Endodermal cell (in vitro differentiated cells): ENCODE results near the gene PEA15. TPM values are rescaled to one million over a fixed set of nuclear protein-coding genes. Genes with fewer than 3 reads are reported as not detected.

ENCODE experiments used
- DNase-seq: peaks from one replicate; pipeline ENCODE4 v3.0.0-alpha.2; 2017
- H3K27ac ChIP-seq: 2 replicates; pipeline ENCODE4 v1.5.1; 2013; ENCODE audit warnings: mild to moderate bottlenecking, low read depth, low read length, moderate library complexity
- H3K27me3 ChIP-seq: 2 replicates; pipeline ENCODE4 v1.6.1; 2013; ENCODE audit warnings: mild to moderate bottlenecking, low read length, moderate library complexity; ENCODE audit not compliant: insufficient read depth, control insufficient read depth, poor library complexity, severe bottlenecking
- H3K36me3 ChIP-seq: 2 replicates; pipeline ENCODE4 v1.7.0; 2013; ENCODE audit warnings: mild to moderate bottlenecking, low read length, moderate library complexity; ENCODE audit not compliant: control insufficient read depth, insufficient read depth
- H3K4me1 ChIP-seq: one replicate; pipeline ENCODE4 v1.7.0; 2013; ENCODE audit warnings: low read length; ENCODE audit not compliant: control insufficient read depth, insufficient read depth
- H3K4me3 ChIP-seq: 2 replicates; pipeline ENCODE4 v1.5.1; 2013; ENCODE audit warnings: mild to moderate bottlenecking, low read length, moderate library complexity
- H3K9ac ChIP-seq: 2 replicates; pipeline ENCODE4 v1.6.1; 2013; ENCODE audit warnings: mild to moderate bottlenecking, low read length, moderate library complexity; ENCODE audit not compliant: poor library complexity, severe bottlenecking; ENCODE audit errors: extremely low read depth
- H3K9me3 ChIP-seq: 2 replicates; pipeline ENCODE4 v1.6.1; 2013; ENCODE audit warnings: mild to moderate bottlenecking, low read length, moderate library complexity; ENCODE audit not compliant: control insufficient read depth
- H3K27ac Mint-ChIP-seq: 2 replicates; pipeline ENCODE4 v1.8.0; 2020; ENCODE audit warnings: mixed read lengths
- H3K27me3 Mint-ChIP-seq: 2 replicates; pipeline ENCODE4 v1.8.0; 2021; ENCODE audit warnings: mild to moderate bottlenecking, mixed read lengths; ENCODE audit not compliant: insufficient read depth
- H3K36me3 Mint-ChIP-seq: 2 replicates; pipeline ENCODE4 v1.8.0; 2020; ENCODE audit warnings: low read depth, mixed read lengths
- H3K4me1 Mint-ChIP-seq: 2 replicates; pipeline ENCODE4 v1.8.0; 2020; ENCODE audit warnings: mixed read lengths
- H3K4me3 Mint-ChIP-seq: 2 replicates; pipeline ENCODE4 v1.8.0; 2020; ENCODE audit warnings: mild to moderate bottlenecking, moderate library complexity, mixed read lengths
- H3K9me3 Mint-ChIP-seq: 2 replicates; pipeline ENCODE4 v1.8.0; 2020; ENCODE audit warnings: mild to moderate bottlenecking, mixed read lengths
- CTCF ChIP-seq: fragments of 200-600 bp; sonication (generic); conservative IDR thresholded peaks from 2 replicates; pipeline ENCODE4 v1.5.0; 2021; ENCODE audit warnings: antibody characterized with exemption, mild to moderate bottlenecking
- WGBS, 2 experiments: methylation state at CpG; one replicate each; pipeline versions ENCODE4 v1.1.5 to v1.1.7; 2013; ENCODE audit warnings: missing lambda C conversion rate in 2 of 2, mixed read lengths in 1 of 2; ENCODE audit not compliant: insufficient coverage in 1 of 2, insufficient read length in 1 of 2; 5-methylcytosine and 5-hydroxymethylcytosine counted together
- total RNA-seq, 2 donors: library from RNA; stranded (reverse); fragmentation: NEBNext Ultra II Directional in 1 of 2; extraction: Animal tissue kit (Norgen Biotek cat#: 25700) in 1 of 2; gene quantifications; 2 replicates in 1 of 2; 3 replicates in 1 of 2; pipeline ENCODE4 v1.2.1, GENCODE V29; 2021

PEA15 gene
- total RNA-seq, 2 donors from 2014 or later = 55.9 to 56.3 TPM

GRCh38 chr1:160216301-160216700 lies 11.1 kb downstream of the PEA15 start:
- Histone ChIP-seq H3K27ac (no peak overlapping the region), H3K9ac (no peak overlapping the region), H3K36me3 (peaks cover 94% of the 10 kb centered on the region), H3K9me3 (no peaks in the 10 kb centered on the region), H3K27me3 (no peaks in the 10 kb centered on the region), H3K4me3 (no peak overlapping the region), H3K4me1 (peaks cover 7% of the 10 kb centered on the region)
- H3K4me3 Mint-ChIP-seq = no peak overlapping the region
- no peak for DNase-seq
- H3K27me3 Mint-ChIP-seq = no peaks in the 10 kb centered on the region
- peaks cover 77% of the 10 kb centered on the region for H3K36me3 Mint-ChIP-seq
- TF ChIP-seq CTCF = no peak
- no peaks in the 10 kb centered on the region for H3K9me3 Mint-ChIP-seq
- peaks cover 26% of the 10 kb centered on the region for H3K4me1 Mint-ChIP-seq
- H3K27ac Mint-ChIP-seq = no peak overlapping the region

GRCh38 chr1:160217481-160218051 lies 12.4 kb downstream of the PEA15 start:
- Mint-ChIP-seq H3K4me3 (no peak overlapping the region), H3K9me3 (no peaks in the 10 kb centered on the region), H3K4me1 (peaks cover 14% of the 10 kb centered on the region), H3K27ac (no peak overlapping the region), H3K36me3 (peaks cover 78% of the 10 kb centered on the region), H3K27me3 (no peaks in the 10 kb centered on the region)
- no peak for DNase-seq
- Histone ChIP-seq H3K4me3 (no peak overlapping the region), H3K9me3 (no peaks in the 10 kb centered on the region), H3K4me1 (peaks cover under 1% of the 10 kb centered on the region), H3K9ac (no peak overlapping the region), H3K27ac (no peak overlapping the region), H3K27me3 (no peaks in the 10 kb centered on the region), H3K36me3 (peaks cover 96% of the 10 kb centered on the region)
- TF ChIP-seq CTCF = no peak
- WGBS, 2 experiments = 85 to 93% methylated on average over 4 to 10 of the region's 10 CpGs

- Mint-ChIP-seq H3K4me1 (peaks cover 6% of the 10 kb centered on the region), H3K27ac (peak overlapping the region; percentile 23), H3K4me3 (no peak overlapping the region), H3K9me3 (no peaks in the 10 kb centered on the region), H3K27me3 (no peaks in the 10 kb centered on the region), H3K36me3 (peaks cover 82% of the 10 kb centered on the region)
- Histone ChIP-seq H3K4me1 (no peaks in the 10 kb centered on the region), H3K9ac (no peak overlapping the region), H3K4me3 (no peak overlapping the region), H3K27me3 (no peaks in the 10 kb centered on the region), H3K36me3 (peaks cover 96% of the 10 kb centered on the region), H3K9me3 (no peaks in the 10 kb centered on the region), H3K27ac (peak overlapping the region; percentile 47)
- peak; percentile 82 for DNase-seq
- WGBS, 2 experiments = 76 to 84% methylated on average over 3 to 4 of the region's 4 CpGs
- peak; percentile 71 for TF ChIP-seq CTCF
Observed at GRCh38 chr1:160219062-160219929, 14.1 kb downstream of the PEA15 start.
